Astrocyte (in vitro differentiated cells and primary cell): ENCODE measurements around the gene EBI3. TPM values are rescaled to one million over a fixed set of nuclear protein-coding genes. Genes with fewer than 3 reads are reported as not detected.

Source experiments
- DNase-seq: peaks from one replicate; pipeline ENCODE4 v3.0.0-alpha.2; 2010; ENCODE audit warnings: low read depth
- FAIRE-seq: peaks from 2 replicates; lab custom pipeline; 2011; peaks lifted over from hg19 to GRCh38; lab: Jason Lieb, UNC
- H2AFZ ChIP-seq: 2 replicates; pipeline ENCODE4 v1.6.0; 2012; ENCODE audit warnings: low read depth, low read length, inconsistent platforms
- H3K27ac ChIP-seq: 2 replicates; pipeline ENCODE4 v1.5.1; 2011; ENCODE audit warnings: low read depth, low read length, inconsistent platforms
- H3K27me3 ChIP-seq: 2 replicates; pipeline ENCODE4 v1.6.0; 2011; ENCODE audit warnings: low read length, inconsistent platforms; ENCODE audit not compliant: insufficient read depth
- H3K36me3 ChIP-seq: 2 replicates; pipeline ENCODE4 v1.5.1; 2011; ENCODE audit warnings: low read length, inconsistent platforms; ENCODE audit not compliant: insufficient read depth
- H3K4me1 ChIP-seq: 2 replicates; pipeline ENCODE4 v1.5.1; 2011; ENCODE audit warnings: low read length, inconsistent platforms; ENCODE audit not compliant: insufficient read depth
- H3K4me2 ChIP-seq: 2 replicates; pipeline ENCODE4 v1.6.0; 2012; ENCODE audit warnings: low read length, inconsistent platforms
- H3K4me3 ChIP-seq: 2 replicates; pipeline ENCODE4 v1.5.1; 2011; ENCODE audit warnings: low read depth, mild to moderate bottlenecking, low read length, inconsistent platforms; ENCODE audit not compliant: insufficient read depth
- H3K79me2 ChIP-seq: 2 replicates; pipeline ENCODE4 v1.6.0; 2012; ENCODE audit warnings: mild to moderate bottlenecking, low read length, inconsistent platforms; ENCODE audit not compliant: insufficient read depth
- H3K9ac ChIP-seq: 2 replicates; pipeline ENCODE4 v1.6.0; 2012; ENCODE audit warnings: mild to moderate bottlenecking, low read length, inconsistent platforms
- H3K9me3 ChIP-seq: 2 replicates; pipeline ENCODE4 v1.5.1; 2012; ENCODE audit warnings: low read depth, mild to moderate bottlenecking, low read length, inconsistent platforms; ENCODE audit not compliant: insufficient read depth
- H4K20me1 ChIP-seq: 2 replicates; pipeline ENCODE4 v1.6.0; 2012; ENCODE audit warnings: low read length, inconsistent platforms; ENCODE audit not compliant: insufficient read depth
- H3K27ac Mint-ChIP-seq: one replicate; pipeline ENCODE4 v1.8.0; 2021; ENCODE audit warnings: mild to moderate bottlenecking, mixed read lengths; ENCODE audit not compliant: unreplicated experiment
- H3K27me3 Mint-ChIP-seq: one replicate; pipeline ENCODE4 v1.8.0; 2021; ENCODE audit warnings: low read depth, mixed read lengths; ENCODE audit not compliant: unreplicated experiment
- H3K36me3 Mint-ChIP-seq: one replicate; pipeline ENCODE4 v1.8.0; 2021; ENCODE audit warnings: low read depth, mixed read lengths; ENCODE audit not compliant: unreplicated experiment
- H3K4me1 Mint-ChIP-seq: one replicate; pipeline ENCODE4 v1.8.0; 2021; ENCODE audit warnings: low read depth, mixed read lengths; ENCODE audit not compliant: unreplicated experiment
- H3K4me3 Mint-ChIP-seq: one replicate; pipeline ENCODE4 v1.8.0; 2021; ENCODE audit warnings: mild to moderate bottlenecking, moderate library complexity, mixed read lengths; ENCODE audit not compliant: unreplicated experiment
- H3K9me3 Mint-ChIP-seq: one replicate; pipeline ENCODE4 v1.8.0; 2021; ENCODE audit warnings: mild to moderate bottlenecking, mixed read lengths; ENCODE audit not compliant: unreplicated experiment
- EZH2 ChIP-seq: IDR thresholded peaks from 2 replicates; pipeline ENCODE4 v1.6.1; 2012; ENCODE audit warnings: mild to moderate bottlenecking, low read length, inconsistent platforms; ENCODE audit not compliant: insufficient read depth
- total RNA-seq: library from RNA; stranded (reverse); gene quantifications from 2 replicates; pipeline ENCODE4 v1.2.1, GENCODE V29; 2021
- TF ChIP-seq, protein P1 (sequence below): IDR thresholded peaks from 2 replicates; pipeline ENCODE4 v1.5.1; 2011; ENCODE audit warnings: low read depth, mild to moderate bottlenecking, inconsistent platforms, low read length, moderate library complexity; ENCODE audit not compliant: insufficient read depth

The EBI3 gene
- total RNA-seq, 1 donor from 2014 or later: 5.4 TPM

DNA sequence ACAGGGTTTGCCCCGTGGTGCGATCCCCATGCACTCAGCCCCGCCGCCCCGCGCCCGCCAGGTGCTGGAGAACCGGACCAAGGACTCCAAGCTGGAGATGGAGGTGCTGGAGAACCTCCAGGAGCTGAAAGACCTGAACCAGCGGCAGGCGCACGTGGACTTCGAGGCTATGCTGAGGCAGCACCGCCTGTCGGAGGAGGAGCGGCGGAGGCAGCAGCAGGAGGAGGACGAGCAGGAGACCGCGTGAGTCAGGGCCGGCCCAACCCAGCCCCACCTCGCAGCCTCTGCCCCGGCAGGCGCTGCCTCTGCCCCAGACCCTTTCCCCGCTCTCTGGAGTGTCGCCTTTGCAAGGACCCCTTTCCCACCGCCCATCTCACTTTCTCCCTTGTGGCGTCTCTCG, 28.9 kb downstream of the EBI3 start:
- FAIRE-seq: no peak
- H3K4me1 Mint-ChIP-seq: no peaks in the 10 kb centered on the region
- H3K27ac ChIP-seq: no peak overlapping the region

DNA sequence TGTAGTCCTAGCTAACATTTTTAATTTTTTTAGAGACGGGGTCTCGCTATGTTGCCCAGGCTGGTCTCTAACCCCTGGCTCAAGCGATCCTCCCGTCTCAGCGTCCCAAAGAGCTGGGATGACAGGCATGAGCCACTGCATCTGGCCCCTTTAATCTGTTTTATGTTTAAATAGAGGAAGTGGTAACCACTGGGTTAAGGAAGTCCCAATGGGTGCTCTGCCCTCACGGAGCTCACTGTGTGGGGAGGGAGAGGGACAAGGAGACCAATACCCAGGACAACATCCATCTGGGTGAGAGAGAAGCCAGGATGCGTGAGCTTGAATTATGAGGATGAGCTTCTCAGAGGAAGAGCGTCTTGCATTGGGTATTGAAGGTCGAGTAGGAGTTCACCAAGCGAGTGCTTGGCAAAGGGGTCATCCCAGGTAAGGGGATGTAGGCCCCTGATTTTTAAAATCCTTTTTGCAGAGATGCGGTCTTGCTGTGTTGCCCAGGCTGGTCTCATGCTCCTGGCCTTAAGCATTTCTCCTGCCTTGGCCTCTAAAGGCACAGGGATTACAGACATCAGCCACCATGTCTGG, 31.4 kb downstream of the EBI3 start:
- Histone ChIP-seq H3K27me3 (no peaks in the 10 kb centered on the region), H4K20me1 (no peaks in the 10 kb centered on the region), H3K9ac (no peak overlapping the region), H3K4me2 (no peak overlapping the region), H2AFZ (no peak overlapping the region), H3K79me2 (no peaks in the 10 kb centered on the region), H3K9me3 (peaks cover 3% of the 10 kb centered on the region), H3K4me3 (no peak overlapping the region), H3K4me1 (no peaks in the 10 kb centered on the region), H3K27ac (no peak overlapping the region), H3K36me3 (peaks cover 9% of the 10 kb centered on the region)
- H3K27me3 Mint-ChIP-seq: no peaks in the 10 kb centered on the region
- no peak for DNase-seq
- FAIRE-seq: no peak
- no peaks in the 10 kb centered on the region for H3K4me1 Mint-ChIP-seq
- no peak for TF ChIP-seq EZH2
- no peak overlapping the region for H3K4me3 Mint-ChIP-seq
- no peaks in the 10 kb centered on the region for H3K9me3 Mint-ChIP-seq
- peaks cover 16% of the 10 kb centered on the region for H3K36me3 Mint-ChIP-seq
- H3K27ac Mint-ChIP-seq: no peak overlapping the region

More for the DNA sequence above, 28.9 kb downstream of the EBI3 start:
- Mint-ChIP-seq H3K36me3 (peaks cover 24% of the 10 kb centered on the region), H3K27me3 (no peaks in the 10 kb centered on the region), H3K9me3 (peaks cover 4% of the 10 kb centered on the region), H3K4me3 (no peak overlapping the region), H3K27ac (no peak overlapping the region)
- H3K9ac ChIP-seq: no peak overlapping the region
- H3K4me3 ChIP-seq: no peak overlapping the region
- TF ChIP-seq EZH2: no peak
- TF ChIP-seq, protein P1, sequence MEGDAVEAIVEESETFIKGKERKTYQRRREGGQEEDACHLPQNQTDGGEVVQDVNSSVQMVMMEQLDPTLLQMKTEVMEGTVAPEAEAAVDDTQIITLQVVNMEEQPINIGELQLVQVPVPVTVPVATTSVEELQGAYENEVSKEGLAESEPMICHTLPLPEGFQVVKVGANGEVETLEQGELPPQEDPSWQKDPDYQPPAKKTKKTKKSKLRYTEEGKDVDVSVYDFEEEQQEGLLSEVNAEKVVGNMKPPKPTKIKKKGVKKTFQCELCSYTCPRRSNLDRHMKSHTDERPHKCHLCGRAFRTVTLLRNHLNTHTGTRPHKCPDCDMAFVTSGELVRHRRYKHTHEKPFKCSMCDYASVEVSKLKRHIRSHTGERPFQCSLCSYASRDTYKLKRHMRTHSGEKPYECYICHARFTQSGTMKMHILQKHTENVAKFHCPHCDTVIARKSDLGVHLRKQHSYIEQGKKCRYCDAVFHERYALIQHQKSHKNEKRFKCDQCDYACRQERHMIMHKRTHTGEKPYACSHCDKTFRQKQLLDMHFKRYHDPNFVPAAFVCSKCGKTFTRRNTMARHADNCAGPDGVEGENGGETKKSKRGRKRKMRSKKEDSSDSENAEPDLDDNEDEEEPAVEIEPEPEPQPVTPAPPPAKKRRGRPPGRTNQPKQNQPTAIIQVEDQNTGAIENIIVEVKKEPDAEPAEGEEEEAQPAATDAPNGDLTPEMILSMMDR: no peak
- H3K4me1 ChIP-seq: no peaks in the 10 kb centered on the region
- H2AFZ ChIP-seq: no peak overlapping the region
- no peaks in the 10 kb centered on the region for H4K20me1 ChIP-seq
- peaks cover 3% of the 10 kb centered on the region for H3K9me3 ChIP-seq
- H3K36me3 ChIP-seq: peaks cover 15% of the 10 kb centered on the region
- no peaks in the 10 kb centered on the region for H3K79me2 ChIP-seq
- H3K4me2 ChIP-seq: no peak overlapping the region
- DNase-seq: no peak
- no peaks in the 10 kb centered on the region for H3K27me3 ChIP-seq

DNA sequence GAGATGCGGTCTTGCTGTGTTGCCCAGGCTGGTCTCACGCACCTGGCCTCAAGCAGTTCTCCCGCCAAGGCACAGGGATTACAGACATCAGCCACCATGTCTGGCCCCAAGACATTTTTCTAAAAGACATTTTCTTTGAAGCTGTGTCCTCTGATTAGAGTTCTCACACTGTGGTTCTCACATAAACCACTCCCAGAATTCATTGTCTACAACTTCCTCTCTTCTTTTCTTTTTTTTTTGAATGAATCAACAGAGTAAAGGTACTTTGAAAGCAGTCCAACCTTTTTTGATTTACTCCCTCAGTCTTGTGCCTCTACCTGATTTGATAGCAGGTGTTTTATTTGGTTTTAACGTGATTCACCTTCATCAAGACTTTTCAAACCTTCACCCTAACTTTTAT, 35.5 kb downstream of the EBI3 start:
- no peak overlapping the region for H3K4me3 ChIP-seq
- no peaks in the 10 kb centered on the region for H3K4me1 ChIP-seq
- no peaks in the 10 kb centered on the region for H3K79me2 ChIP-seq
- peaks cover 5% of the 10 kb centered on the region for H3K36me3 ChIP-seq
- H3K27me3 ChIP-seq: no peaks in the 10 kb centered on the region
- Mint-ChIP-seq H3K27ac (no peak overlapping the region), H3K9me3 (no peaks in the 10 kb centered on the region), H3K4me1 (no peaks in the 10 kb centered on the region), H3K36me3 (peaks cover 7% of the 10 kb centered on the region), H3K4me3 (no peak overlapping the region), H3K27me3 (no peaks in the 10 kb centered on the region)
- H3K9me3 ChIP-seq: no peaks in the 10 kb centered on the region
- no peak overlapping the region for H2AFZ ChIP-seq
- no peak for TF ChIP-seq EZH2
- TF ChIP-seq, protein P1: no peak
- DNase-seq (no peak), FAIRE-seq (no peak)
- no peak overlapping the region for H3K27ac ChIP-seq
- no peak overlapping the region for H3K4me2 ChIP-seq
- no peak overlapping the region for H3K9ac ChIP-seq
- H4K20me1 ChIP-seq: peaks cover 6% of the 10 kb centered on the region
